ENCODE measurements around the gene TRIM62.

Gene TRIM62

DNA sequence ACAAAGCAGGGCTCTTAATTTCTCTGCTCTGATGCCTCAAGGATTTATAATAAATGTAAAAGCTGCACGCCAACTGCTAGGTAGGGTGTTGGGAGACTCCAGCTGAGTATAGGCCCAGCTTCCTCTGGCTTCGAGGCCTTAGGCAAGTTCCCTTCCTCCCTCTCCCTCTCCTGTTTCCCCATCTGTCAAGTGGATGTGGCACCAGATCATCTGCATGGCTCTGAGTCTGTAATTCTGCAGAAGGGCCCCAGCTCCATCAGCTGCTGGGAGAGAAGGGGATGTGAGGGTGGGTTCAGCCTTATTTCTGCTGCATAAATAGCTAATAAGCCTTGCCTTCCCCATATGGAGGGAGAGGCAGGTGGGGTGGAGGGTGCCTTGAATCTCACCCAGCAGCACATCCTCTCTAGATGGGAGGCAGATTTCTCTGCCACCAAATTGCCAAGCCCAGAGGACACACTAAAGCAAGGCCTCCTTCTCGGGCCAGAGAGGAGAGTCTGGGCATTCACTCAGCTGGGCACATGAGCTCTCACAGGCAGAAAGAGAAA is 3.8 kb downstream of the TRIM62 start:
- H3K27ac ChIP-seq, result no peak overlapping the region
- CTCF ChIA-PET, result interaction anchor here (0.6 kb wide), 1 partner anchor 1527 kb away, joined by 3 read pairs; no protein-coding TSS in a partner anchor
- DNase-seq (ENCODE audit: low spot score), result no peak
- POLR2A ChIA-PET (ENCODE audit: low non-redundant PET), result no interaction called here
- TF ChIP-seq, protein P1, sequence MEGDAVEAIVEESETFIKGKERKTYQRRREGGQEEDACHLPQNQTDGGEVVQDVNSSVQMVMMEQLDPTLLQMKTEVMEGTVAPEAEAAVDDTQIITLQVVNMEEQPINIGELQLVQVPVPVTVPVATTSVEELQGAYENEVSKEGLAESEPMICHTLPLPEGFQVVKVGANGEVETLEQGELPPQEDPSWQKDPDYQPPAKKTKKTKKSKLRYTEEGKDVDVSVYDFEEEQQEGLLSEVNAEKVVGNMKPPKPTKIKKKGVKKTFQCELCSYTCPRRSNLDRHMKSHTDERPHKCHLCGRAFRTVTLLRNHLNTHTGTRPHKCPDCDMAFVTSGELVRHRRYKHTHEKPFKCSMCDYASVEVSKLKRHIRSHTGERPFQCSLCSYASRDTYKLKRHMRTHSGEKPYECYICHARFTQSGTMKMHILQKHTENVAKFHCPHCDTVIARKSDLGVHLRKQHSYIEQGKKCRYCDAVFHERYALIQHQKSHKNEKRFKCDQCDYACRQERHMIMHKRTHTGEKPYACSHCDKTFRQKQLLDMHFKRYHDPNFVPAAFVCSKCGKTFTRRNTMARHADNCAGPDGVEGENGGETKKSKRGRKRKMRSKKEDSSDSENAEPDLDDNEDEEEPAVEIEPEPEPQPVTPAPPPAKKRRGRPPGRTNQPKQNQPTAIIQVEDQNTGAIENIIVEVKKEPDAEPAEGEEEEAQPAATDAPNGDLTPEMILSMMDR (conservative IDR thresholded peaks at IDR 0.05; ENCODE audit: low read depth), result no peak

DNA sequence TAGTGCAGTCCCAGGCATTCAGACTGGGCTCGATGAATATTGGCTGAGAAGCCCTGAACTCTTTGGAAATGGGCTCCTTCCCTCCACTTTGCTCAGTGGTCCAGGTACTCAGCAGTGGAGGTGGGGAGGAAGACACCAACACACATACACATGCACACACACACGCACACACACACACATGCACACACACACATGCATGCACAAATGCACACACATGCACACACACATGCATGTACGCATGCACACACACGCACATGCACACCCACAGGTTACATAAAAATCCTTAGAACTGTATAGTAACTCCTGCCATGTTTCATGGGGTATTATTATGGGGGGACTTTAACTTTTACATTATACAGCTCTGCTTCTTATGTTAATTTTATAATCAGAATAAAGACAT is 5.0 kb downstream of the TRIM62 start:
- TF ChIP-seq, protein P1 (conservative IDR thresholded peaks at IDR 0.05; ENCODE audit: low read depth), result no peak
- CTCF ChIA-PET, result no interaction called here
- H3K27ac ChIP-seq, result no peak overlapping the region
- no peak for DNase-seq (ENCODE audit: low spot score)
- POLR2A ChIA-PET (ENCODE audit: low non-redundant PET), result no interaction called here

DNA sequence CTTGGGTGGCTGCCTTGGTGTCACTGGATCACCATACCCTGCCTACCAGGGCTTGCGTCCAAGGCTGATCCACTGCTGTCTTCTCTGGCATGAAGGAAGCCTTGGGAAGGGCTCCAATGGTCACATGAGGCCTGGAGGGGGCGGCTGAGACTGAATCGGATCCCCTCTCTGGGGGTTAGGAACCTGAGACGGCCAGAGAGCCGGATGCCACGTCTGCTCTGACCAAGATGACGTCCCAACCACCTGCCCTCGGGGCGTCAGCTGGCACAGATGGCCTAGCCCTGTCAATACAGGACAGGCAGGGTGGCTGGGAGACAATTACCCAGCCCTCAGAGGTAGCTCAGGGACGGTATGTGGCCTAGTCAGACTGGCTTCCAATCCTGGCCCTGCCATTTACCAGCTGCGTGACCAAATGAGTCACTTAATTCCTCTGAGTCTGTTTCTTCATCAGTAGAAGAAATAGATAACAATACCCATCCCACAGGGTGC is 5.4 kb downstream of the TRIM62 start:
- POLR2A ChIA-PET (ENCODE audit: low non-redundant PET), result no interaction called here
- TF ChIP-seq, protein P1 (conservative IDR thresholded peaks at IDR 0.05; ENCODE audit: low read depth), result no peak
- no peak for DNase-seq (ENCODE audit: low spot score)
- CTCF ChIA-PET, result no interaction called here
- H3K27ac ChIP-seq, result no peak overlapping the region

DNA sequence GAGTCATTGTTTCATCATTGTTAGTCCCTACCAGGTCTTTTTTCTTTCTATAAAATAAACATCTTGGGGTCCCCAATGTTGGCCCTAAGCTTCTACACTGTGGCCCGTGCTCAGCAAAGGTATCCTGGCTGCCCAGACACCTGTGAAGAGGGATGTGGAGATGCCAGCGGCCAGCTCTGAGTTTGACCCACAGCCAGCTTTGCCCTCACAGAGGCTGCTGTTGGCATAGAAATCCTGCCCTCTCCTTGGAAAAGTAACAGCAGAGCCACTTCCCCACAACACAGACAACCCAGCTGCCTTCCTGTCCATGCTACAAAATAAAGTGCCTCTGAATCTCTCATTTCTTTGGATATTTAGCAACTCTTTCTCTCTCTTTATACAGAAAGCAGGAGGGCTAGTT is 6.0 kb downstream of the TRIM62 start:
- TF ChIP-seq, protein P1 (conservative IDR thresholded peaks at IDR 0.05; ENCODE audit: low read depth), result no peak
- CTCF ChIA-PET, result no interaction called here
- POLR2A ChIA-PET (ENCODE audit: low non-redundant PET), result no interaction called here

DNA sequence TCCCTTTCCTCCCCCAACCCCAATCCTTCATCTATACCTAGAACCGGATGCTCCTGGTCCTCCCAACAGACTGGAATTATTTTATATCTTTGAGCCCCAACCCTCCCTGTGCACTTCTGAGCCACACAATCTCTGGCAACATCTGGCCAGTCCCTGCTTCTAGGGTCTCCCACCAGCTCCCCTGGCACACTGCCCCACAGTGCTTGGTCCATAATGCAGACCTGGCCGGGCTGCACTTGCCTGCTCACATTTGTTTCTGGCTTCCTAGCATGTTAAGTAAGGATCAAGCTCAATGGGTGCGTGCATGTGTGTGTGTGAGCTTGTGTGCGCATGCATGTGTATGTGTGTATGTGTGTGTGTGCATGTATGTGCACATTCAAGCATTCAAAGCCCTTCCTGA is 8.8 kb downstream of the TRIM62 start:
- CTCF ChIA-PET, result interaction anchor here (0.6 to 0.7 kb wide), 2 partner anchors 50 to 576 kb away, joined by 3 read pairs; no protein-coding TSS in a partner anchor
- POLR2A ChIA-PET (ENCODE audit: low non-redundant PET), result no interaction called here
- no peak overlapping the region for H3K27ac ChIP-seq
- DNase-seq (ENCODE audit: low spot score), result no peak
- TF ChIP-seq, protein P1 (conservative IDR thresholded peaks at IDR 0.05; ENCODE audit: low read depth), result no peak

More for the DNA sequence above, 6.0 kb downstream of the TRIM62 start:
- DNase-seq (ENCODE audit: low spot score), result no peak
- H3K27ac ChIP-seq, result no peak overlapping the region

DNA sequence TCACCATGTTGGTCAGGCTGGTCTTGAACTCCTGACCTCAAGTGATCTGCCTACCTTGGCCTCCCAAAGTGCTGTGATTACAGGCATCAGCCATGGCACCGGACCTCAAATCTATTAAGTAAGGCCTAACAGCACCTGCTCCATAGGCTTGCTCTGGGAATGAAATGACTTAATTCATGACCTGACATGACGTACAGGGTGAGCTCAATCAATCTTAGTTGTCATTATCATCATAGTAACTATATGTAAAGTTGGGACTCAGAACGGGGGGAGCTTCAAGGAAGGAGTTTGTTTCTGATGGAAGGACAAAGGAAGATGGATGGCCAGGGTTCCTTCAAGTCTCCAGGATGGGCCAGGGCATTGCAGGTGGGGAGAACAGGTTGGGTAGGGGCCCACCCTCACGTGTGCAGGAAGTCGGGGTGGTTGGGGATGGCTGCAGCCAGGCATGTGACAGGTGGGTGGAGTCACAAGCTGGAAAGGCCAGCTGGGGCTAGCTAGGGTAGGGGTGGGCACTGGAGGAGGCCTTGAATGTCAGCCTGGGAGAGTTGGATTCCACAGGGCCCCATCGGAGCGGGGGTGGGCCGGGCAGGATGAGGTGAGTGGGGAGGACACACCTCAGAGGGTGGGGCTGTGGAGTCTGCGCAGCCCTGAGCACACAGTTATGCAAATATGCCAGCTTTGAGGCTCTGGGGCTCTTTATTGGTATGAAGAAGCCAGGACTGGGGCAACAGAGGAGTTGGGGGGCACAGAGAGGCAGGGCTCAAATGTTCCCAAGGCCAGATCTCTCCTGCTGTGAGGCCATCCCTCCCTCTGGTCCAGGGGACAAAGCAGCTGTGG is 9.6 kb downstream of the TRIM62 start:
- ChIA-PET POLR2A (ENCODE audit: low non-redundant PET) (no interaction called here), CTCF (no interaction called here)
- no peak for DNase-seq (ENCODE audit: low spot score)
- no peak overlapping the region for H3K27ac ChIP-seq
- TF ChIP-seq, protein P1 (conservative IDR thresholded peaks at IDR 0.05; ENCODE audit: low read depth), result no peak
